K562 (cell line): ENCODE measurements around the gene DPH7. TPM values are rescaled to one million over a fixed set of nuclear protein-coding genes. Genes with fewer than 3 reads are reported as not detected.

ENCODE experiments used
- CREM ChIP-seq: IDR thresholded peaks from 2 replicates; pipeline ENCODE4 v1.6.1; 2014; ENCODE audit warnings: antibody characterized with exemption, low read depth
- DACH1 ChIP-seq: fragments of 450-650 bp; IDR thresholded peaks from 2 replicates; pipeline ENCODE4 v1.6.1; 2018; ENCODE audit not compliant: partially characterized antibody
- ELF1 ChIP-seq: fragments of 200-800 bp; sonication (Bioruptor generic); IDR thresholded peaks from 2 replicates; pipeline ENCODE4 v1.6.1; 2016; ENCODE audit warnings: missing genetic modification characterization, missing compliant biosample characterization
- FOS ChIP-seq: IDR thresholded peaks from 3 replicates; pipeline ENCODE4 v1.6.1; 2011; ENCODE audit not compliant: insufficient read length; ENCODE audit errors: extremely low read depth
- GABPA ChIP-seq: fragments of 200-800 bp; sonication (Bioruptor generic); conservative IDR thresholded peaks from 2 replicates; pipeline ENCODE4 v1.6.1; 2016; ENCODE audit warnings: low read depth, missing genetic modification characterization, missing compliant biosample characterization
- JUN ChIP-seq, 2 experiments: sonication (generic) in 1 of 2; formaldehyde crosslinking in 1 of 2; IDR thresholded peaks; 2 replicates each; pipeline versions ENCODE4 v1.6.1 to v1.8.0; 2012 to 2022; ENCODE audit warnings: borderline replicate concordance in 2 of 2, mild to moderate bottlenecking in 2 of 2, improper control_type of control experiment in 1 of 2, low read depth in 1 of 2, low read length in 1 of 2, missing genetic modification reagents in 1 of 2
- NR3C1 ChIP-seq: sonication (generic); formaldehyde crosslinking; IDR thresholded peaks from 2 replicates; pipeline ENCODE4 v1.8.1; 2022; ENCODE audit warnings: missing genetic modification reagents
- PBX2 ChIP-seq, 2 experiments: IDR thresholded peaks in 1 of 2; conservative IDR thresholded peaks in 1 of 2; 2 replicates each; pipeline ENCODE4 v1.6.1; 2016; ENCODE audit warnings: low read depth in 2 of 2, mild to moderate bottlenecking in 1 of 2, missing compliant biosample characterization in 1 of 2, missing genetic modification characterization in 1 of 2, moderate library complexity in 1 of 2
- PML ChIP-seq: IDR thresholded peaks from 2 replicates; pipeline ENCODE4 v1.6.1; 2012; ENCODE audit warnings: low read length, inconsistent platforms
- RAD51 ChIP-seq: fragments of 450-650 bp; IDR thresholded peaks from 2 replicates; pipeline ENCODE4 v1.7.1; 2016; ENCODE audit warnings: low read depth, mild to moderate bottlenecking, borderline replicate concordance
- SRSF3 ChIP-seq: fragments of 200-400 bp; formaldehyde crosslinking; IDR thresholded peaks from 2 replicates; pipeline ENCODE4 v1.6.1; 2016; ENCODE audit warnings: mild to moderate bottlenecking, low read length, moderate library complexity; ENCODE audit not compliant: insufficient read depth
- VEZF1 ChIP-seq: fragments of 200-800 bp; sonication (Bioruptor generic); IDR thresholded peaks from 2 replicates; pipeline ENCODE4 v1.6.1; 2017; ENCODE audit warnings: missing genetic modification characterization, missing compliant biosample characterization
- ZBTB7A ChIP-seq: IDR thresholded peaks from 2 replicates; pipeline ENCODE4 v1.6.1; 2011; ENCODE audit warnings: low read depth, mild to moderate bottlenecking, low read length, moderate library complexity, borderline replicate concordance; ENCODE audit not compliant: control insufficient read depth
- ZNF41 ChIP-seq: fragments of 250-450 bp; sonication (Bioruptor Pico); conservative IDR thresholded peaks from 2 replicates; pipeline ENCODE4 v1.4.0; 2020; ENCODE audit warnings: mild to moderate bottlenecking
- polyA plus RNA-seq, 8 experiments: library from polyadenylated mRNA; depleted of rRNA in 4 of 8; stranded (reverse) in 5 of 8; unstranded in 3 of 8; fragments of >200 nt; fragmentation: Nextera tagmentation in 2 of 8; fragmentation: Illumina TruSeq in 1 of 8; extraction: Ambion mirVana in 2 of 8; extraction: Trizol in 1 of 8; gene quantifications; 2 replicates each; pipeline versions ENCODE4 v1.2.1 to v1.2.3, GENCODE V29; 2011 to 2014; ENCODE audit warnings: inconsistent platforms in 1 of 8, missing spikeins in 1 of 8
- total RNA-seq, 7 experiments: library from RNA; depleted of rRNA in 6 of 7; stranded (reverse); fragments of >200 nt in 6 of 7; fragmentation: Illumina TruSeq in 2 of 7; extraction: Trizol in 2 of 7; gene quantifications; 2 replicates each; pipeline versions ENCODE4 v1.2.1 to v1.2.3, GENCODE V29; 2011 to 2021; ENCODE audit warnings: low replicate concordance in 1 of 7
- TF ChIP-seq, protein P1 (sequence below): sonication (generic); formaldehyde crosslinking; IDR thresholded peaks from 2 replicates; pipeline ENCODE4 v1.8.0; 2022; ENCODE audit warnings: missing genetic modification reagents, mild to moderate bottlenecking, moderate library complexity, borderline replicate concordance
- TF ChIP-seq, protein P2 (sequence below): fragments of 450-650 bp; IDR thresholded peaks from 2 replicates; pipeline ENCODE4 v1.6.1; 2016; ENCODE audit warnings: borderline replicate concordance
- TF ChIP-seq, protein P3 (sequence below), 2 experiments: IDR thresholded peaks; 2 replicates each; pipeline ENCODE4 v1.6.1; 2011; ENCODE audit warnings: borderline replicate concordance in 1 of 2, control low read depth in 1 of 2, low read depth in 1 of 2, low read length in 1 of 2, mild to moderate bottlenecking in 1 of 2, mixed read lengths in 1 of 2, moderate library complexity in 1 of 2; ENCODE audit not compliant: insufficient read depth in 1 of 2, insufficient read length in 1 of 2, poor library complexity in 1 of 2, severe bottlenecking in 1 of 2; ENCODE audit errors: extremely low read depth in 1 of 2

DPH7 gene
- total and polyA plus RNA-seq, 9 of the 15 experiments (the other 6 are each of a cell fraction or from before 2014, with no cell fraction given): 13.9 to 68.6 (median 41.3) TPM

GRCh38 chr9:137550231-137550621, 28.5 kb downstream of the DPH7 start, which contains the start of gene PNPLA7 (continued):
- TF ChIP-seq PBX2 (CRISPR knock-in tag; IDR thresholded peaks at IDR 0.05; ENCODE audit: low read depth): no peak
- peak; percentile 54 for TF ChIP-seq PBX2 (tag; conservative IDR thresholded peaks at IDR 0.05; ENCODE audit: low read depth)
- TF ChIP-seq, protein P1, sequence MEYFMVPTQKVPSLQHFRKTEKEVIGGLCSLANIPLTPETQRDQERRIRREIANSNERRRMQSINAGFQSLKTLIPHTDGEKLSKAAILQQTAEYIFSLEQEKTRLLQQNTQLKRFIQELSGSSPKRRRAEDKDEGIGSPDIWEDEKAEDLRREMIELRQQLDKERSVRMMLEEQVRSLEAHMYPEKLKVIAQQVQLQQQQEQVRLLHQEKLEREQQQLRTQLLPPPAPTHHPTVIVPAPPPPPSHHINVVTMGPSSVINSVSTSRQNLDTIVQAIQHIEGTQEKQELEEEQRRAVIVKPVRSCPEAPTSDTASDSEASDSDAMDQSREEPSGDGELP (CRISPR knock-in tag): peak; percentile 82
- TF ChIP-seq ZBTB7A: peak; percentile 54; the same call in 1 of the 2 replicates
- no peak for TF ChIP-seq GABPA (tag)
- TF ChIP-seq, protein P2, sequence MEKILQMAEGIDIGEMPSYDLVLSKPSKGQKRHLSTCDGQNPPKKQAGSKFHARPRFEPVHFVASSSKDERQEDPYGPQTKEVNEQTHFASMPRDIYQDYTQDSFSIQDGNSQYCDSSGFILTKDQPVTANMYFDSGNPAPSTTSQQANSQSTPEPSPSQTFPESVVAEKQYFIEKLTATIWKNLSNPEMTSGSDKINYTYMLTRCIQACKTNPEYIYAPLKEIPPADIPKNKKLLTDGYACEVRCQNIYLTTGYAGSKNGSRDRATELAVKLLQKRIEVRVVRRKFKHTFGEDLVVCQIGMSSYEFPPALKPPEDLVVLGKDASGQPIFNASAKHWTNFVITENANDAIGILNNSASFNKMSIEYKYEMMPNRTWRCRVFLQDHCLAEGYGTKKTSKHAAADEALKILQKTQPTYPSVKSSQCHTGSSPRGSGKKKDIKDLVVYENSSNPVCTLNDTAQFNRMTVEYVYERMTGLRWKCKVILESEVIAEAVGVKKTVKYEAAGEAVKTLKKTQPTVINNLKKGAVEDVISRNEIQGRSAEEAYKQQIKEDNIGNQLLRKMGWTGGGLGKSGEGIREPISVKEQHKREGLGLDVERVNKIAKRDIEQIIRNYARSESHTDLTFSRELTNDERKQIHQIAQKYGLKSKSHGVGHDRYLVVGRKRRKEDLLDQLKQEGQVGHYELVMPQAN: peak; percentile 77; the same call in 1 of the 2 replicates
- 0 out of 2 replicates have a peak, but pooled peaks have one; percentile 13 for TF ChIP-seq CREM
- TF ChIP-seq FOS: no peak
- TF ChIP-seq VEZF1 (CRISPR knock-in tag): 0 out of 2 replicates have a peak, but pooled peaks have one; percentile 36
- no peak for TF ChIP-seq ZNF41
- peak; percentile 52; the same call in 1 of the 2 replicates for TF ChIP-seq JUN (IDR thresholded peaks at IDR 0.05; ENCODE audit: borderline replicate concordance, low read depth, low read length)
- TF ChIP-seq JUN (CRISPR knock-in tag; IDR thresholded peaks at IDR 0.05; ENCODE audit: borderline replicate concordance): no peak
- peak; percentile 77 for TF ChIP-seq RAD51
- no peak for TF ChIP-seq PML
- no peak for TF ChIP-seq NR3C1 (CRISPR knock-in tag)
- TF ChIP-seq, protein P3, sequence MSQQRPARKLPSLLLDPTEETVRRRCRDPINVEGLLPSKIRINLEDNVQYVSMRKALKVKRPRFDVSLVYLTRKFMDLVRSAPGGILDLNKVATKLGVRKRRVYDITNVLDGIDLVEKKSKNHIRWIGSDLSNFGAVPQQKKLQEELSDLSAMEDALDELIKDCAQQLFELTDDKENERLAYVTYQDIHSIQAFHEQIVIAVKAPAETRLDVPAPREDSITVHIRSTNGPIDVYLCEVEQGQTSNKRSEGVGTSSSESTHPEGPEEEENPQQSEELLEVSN (IDR thresholded peaks at IDR 0.05; ENCODE audit: borderline replicate concordance in 1 of 2, extremely low read depth in 1 of 2, insufficient read depth in 1 of 2, insufficient read length in 1 of 2, low read depth in 1 of 2, low read length in 1 of 2, poor library complexity in 1 of 2, severe bottlenecking in 1 of 2): peak in 1 of 2 experiments; percentile 26
- TF ChIP-seq ELF1: peak; percentile 46
- no peak for TF ChIP-seq DACH1
- TF ChIP-seq SRSF3: no peak
